Mucosa of descending colon (tissue), 3 donors: Measurements from ENCODE around the gene AFAP1. TPM values are rescaled to one million over a fixed set of nuclear protein-coding genes. Genes with fewer than 3 reads are reported as not detected.

Experiments used
- ATAC-seq: fragments of 200-7000 bp; cut with Tn5 transposase; one replicate; pipeline ENCODE4 v1.9.1; 2020; ENCODE audit warnings: mild to moderate bottlenecking, moderate library complexity
- DNase-seq, 3 donors: peaks; one replicate each; pipeline ENCODE4 v3.0.0-alpha.2; 2020
- H3K36me3 ChIP-seq: fragments of 200-600 bp; one replicate; pipeline ENCODE4 v1.8.0; 2021; ENCODE audit warnings: low read depth, mild to moderate bottlenecking
- H3K4me1 ChIP-seq: fragments of 200-600 bp; one replicate; pipeline ENCODE4 v1.8.0; 2021; ENCODE audit warnings: low read depth, mild to moderate bottlenecking
- H3K4me3 ChIP-seq: fragments of 200-600 bp; one replicate; pipeline ENCODE4 v1.8.0; 2021; ENCODE audit warnings: mild to moderate bottlenecking
- H3K9me3 ChIP-seq: fragments of 200-600 bp; one replicate; pipeline ENCODE4 v1.8.0; 2021; ENCODE audit warnings: mild to moderate bottlenecking
- intact Hi-C, 2 donors: fragments of 100-400 bp; cut with DNase I in 1 of 2; cut with micrococcal nuclease in 1 of 2; formaldehyde crosslinking; loops; one replicate each; pipeline versions ENCODE4 v1.11.0 to v1.11.1; 2022; cut with DNase I, micrococcal nuclease
- total RNA-seq, 3 donors: library from RNA; stranded (reverse); fragmentation: NEBNext Ultra II Directional in 2 of 3; extraction: Animal tissue kit (Norgen Biotek cat#: 25700) in 2 of 3; gene quantifications; one replicate each; pipeline versions ENCODE4 v1.2.1 to v1.2.4, GENCODE V29; 2021 to 2023
- TF ChIP-seq, protein P1 (sequence below): fragments of 200-600 bp; IDR thresholded peaks from one replicate; pipeline ENCODE4 v1.8.0; 2022; ENCODE audit warnings: antibody characterized with exemption, mild to moderate bottlenecking
- donor health status: DM: no; HTN: no; CAD: no; lungs with moderate emphysema.
- donor health status: DM: no; HTN: no; CAD: no.
- donor health status: DM: no; HTN: yes; CAD: no.

The AFAP1 gene
- total RNA-seq, 3 donors from 2014 or later, result 31.4 to 59.1 (median 37.1) TPM

DNA sequence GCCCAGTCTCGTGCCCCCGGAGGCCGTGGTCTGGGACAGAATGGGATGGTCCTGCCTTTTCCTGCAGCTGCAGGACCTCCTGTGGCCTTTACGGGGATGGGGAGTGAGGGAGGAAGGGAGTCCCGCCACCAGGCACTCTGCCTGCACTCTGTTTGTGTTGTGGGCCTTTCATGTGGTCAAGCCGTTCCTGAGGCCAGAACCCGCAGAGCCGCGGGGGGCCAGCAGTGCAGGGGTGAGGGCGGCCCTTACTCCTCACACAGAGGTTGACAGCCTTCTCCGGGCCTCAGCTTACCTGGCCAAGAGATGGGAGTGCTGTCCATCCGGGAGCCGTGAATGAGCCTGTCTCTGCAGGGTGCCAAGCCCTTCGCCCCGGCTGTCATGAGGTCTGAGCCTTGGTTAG, 230.7 kb downstream of the AFAP1 start:
- ATAC-seq (no peak), DNase-seq (peak in 1 of 3 donors; percentile 29)
- intact Hi-C loops, result no loop called here
- no peaks in the 10 kb centered on the region for H3K9me3 ChIP-seq
- TF ChIP-seq, protein P1, sequence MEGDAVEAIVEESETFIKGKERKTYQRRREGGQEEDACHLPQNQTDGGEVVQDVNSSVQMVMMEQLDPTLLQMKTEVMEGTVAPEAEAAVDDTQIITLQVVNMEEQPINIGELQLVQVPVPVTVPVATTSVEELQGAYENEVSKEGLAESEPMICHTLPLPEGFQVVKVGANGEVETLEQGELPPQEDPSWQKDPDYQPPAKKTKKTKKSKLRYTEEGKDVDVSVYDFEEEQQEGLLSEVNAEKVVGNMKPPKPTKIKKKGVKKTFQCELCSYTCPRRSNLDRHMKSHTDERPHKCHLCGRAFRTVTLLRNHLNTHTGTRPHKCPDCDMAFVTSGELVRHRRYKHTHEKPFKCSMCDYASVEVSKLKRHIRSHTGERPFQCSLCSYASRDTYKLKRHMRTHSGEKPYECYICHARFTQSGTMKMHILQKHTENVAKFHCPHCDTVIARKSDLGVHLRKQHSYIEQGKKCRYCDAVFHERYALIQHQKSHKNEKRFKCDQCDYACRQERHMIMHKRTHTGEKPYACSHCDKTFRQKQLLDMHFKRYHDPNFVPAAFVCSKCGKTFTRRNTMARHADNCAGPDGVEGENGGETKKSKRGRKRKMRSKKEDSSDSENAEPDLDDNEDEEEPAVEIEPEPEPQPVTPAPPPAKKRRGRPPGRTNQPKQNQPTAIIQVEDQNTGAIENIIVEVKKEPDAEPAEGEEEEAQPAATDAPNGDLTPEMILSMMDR, result no peak
- no peak overlapping the region for H3K4me3 ChIP-seq
- H3K4me1 ChIP-seq, result no peaks in the 10 kb centered on the region
- no peaks in the 10 kb centered on the region for H3K36me3 ChIP-seq

Other genes with a start within 250 kb of the AFAP1 start
- 10 to 100 TPM; 15.0 to 15.8 (median 15.5) TPM for gene ABLIM2, start 219.0 kb upstream of the AFAP1 start, total RNA-seq